Panc1 (cell line): ENCODE results near the gene RSPO4. TPM values are rescaled to one million over a fixed set of nuclear protein-coding genes. Genes with fewer than 3 reads are reported as not detected.

Experiments
- ATAC-seq: fragments of 200-7000 bp; cut with Tn5 transposase; 2 replicates; pipeline ENCODE4 v1.9.1; 2020; ENCODE audit warnings: mild to moderate bottlenecking, moderate library complexity
- BruUV-seq: library from RNA; stranded (reverse); fragments of 400-500 nt; replicated peaks from 2 replicates; lab custom pipeline; 2021; lab: Mats Ljungman, UMichigan
- CTCF ChIA-PET: fragments of 300-600 bp; sonication (Branson Sonifier 250); formaldehyde crosslinking; loops from one replicate; lab custom pipeline; 2022; ENCODE audit warnings: antibody characterized with exemption; lab: Charles Lee
- POLR2A ChIA-PET: fragments of 300-600 bp; sonication (Branson Sonifier 250); formaldehyde crosslinking; loops from one replicate; lab custom pipeline; 2022; ENCODE audit warnings: antibody characterized with exemption; lab: Charles Lee
- DNase-seq: peaks from one replicate; pipeline ENCODE4 v3.0.0-alpha.2; 2010; ENCODE audit warnings: low read depth, low spot score
- H3K27ac ChIP-seq: 2 replicates; pipeline ENCODE4 v1.5.1; 2011; ENCODE audit warnings: mild to moderate bottlenecking, low read length, inconsistent platforms
- H3K27me3 ChIP-seq: fragments of 200-500 bp; sonication (Bioruptor generic); 2 replicates; pipeline ENCODE4 v1.6.0; 2014; ENCODE audit warnings: low read length, inconsistent platforms; ENCODE audit not compliant: control insufficient read depth, insufficient read depth
- H3K36me3 ChIP-seq: fragments of 200-500 bp; sonication (Bioruptor generic); 2 replicates; pipeline ENCODE4 v1.5.1; 2014; ENCODE audit warnings: inconsistent platforms, mild to moderate bottlenecking, low read length, moderate library complexity; ENCODE audit not compliant: control insufficient read depth, insufficient read depth
- H3K4me1 ChIP-seq: 2 replicates; pipeline ENCODE4 v1.5.1; 2011; ENCODE audit warnings: inconsistent platforms, mild to moderate bottlenecking, low read length, moderate library complexity; ENCODE audit not compliant: control insufficient read depth, insufficient read depth
- H3K4me3 ChIP-seq, 2 experiments: 2 replicates each; pipeline ENCODE4 v1.5.1; 2011 to 2012; ENCODE audit warnings: low read depth in 2 of 2, low read length in 2 of 2, mild to moderate bottlenecking in 2 of 2, inconsistent platforms in 1 of 2, moderate library complexity in 1 of 2
- H3K9me3 ChIP-seq: fragments of 200-500 bp; sonication (Bioruptor generic); 2 replicates; pipeline ENCODE4 v1.5.1; 2014; ENCODE audit warnings: low read depth, mild to moderate bottlenecking, inconsistent platforms, low read length, moderate library complexity; ENCODE audit not compliant: control insufficient read depth, insufficient read depth
- POLR2AphosphoS5 ChIP-seq: IDR thresholded peaks from 2 replicates; pipeline ENCODE4 v1.6.1; 2012; ENCODE audit warnings: mild to moderate bottlenecking, low read depth, low read length, moderate library complexity
- SIN3A ChIP-seq: IDR thresholded peaks from 2 replicates; pipeline ENCODE4 v1.6.1; 2012; ENCODE audit warnings: low read depth, mild to moderate bottlenecking, low read length, moderate library complexity, borderline replicate concordance; ENCODE audit not compliant: insufficient read depth
- TCF7L2 ChIP-seq: IDR thresholded peaks from 2 replicates; pipeline ENCODE4 v1.6.1; 2011; ENCODE audit warnings: mild to moderate bottlenecking, low read depth, low read length, inconsistent platforms
- in situ Hi-C: cut with HindIII; loops from 2 replicates; pipeline ENCODE4 v1.10.0; 2016; ENCODE audit warnings: low sequenced_read_pairs, low pct_unique_long_range_greater_than_20kb
- intact Hi-C: fragments of 100-400 bp; cut with micrococcal nuclease; formaldehyde crosslinking; loops from one replicate; pipeline ENCODE4 v1.10.0; 2022; ENCODE audit not compliant: unreplicated experiment
- total RNA-seq: library from RNA; stranded (reverse); gene quantifications from one replicate; pipeline ENCODE4 v1.2.1, GENCODE V29; 2021; ENCODE audit not compliant: unreplicated experiment
- TF ChIP-seq, protein P1 (sequence below), 2 experiments: IDR thresholded peaks; 2 replicates each; pipeline ENCODE4 v1.6.1; 2011 to 2012; ENCODE audit warnings: low read depth in 2 of 2, control low read depth in 1 of 2, low read length in 1 of 2, mild to moderate bottlenecking in 1 of 2, moderate library complexity in 1 of 2; ENCODE audit not compliant: insufficient read depth in 1 of 2
- TF ChIP-seq, protein P2 (sequence below): fragments of 450-650 bp; IDR thresholded peaks from 2 replicates; pipeline ENCODE4 v1.5.1; 2017; ENCODE audit warnings: mild to moderate bottlenecking

RSPO4 gene
- total RNA-seq, 1 experiment from 2014 or later: 0.54 TPM

DNA sequence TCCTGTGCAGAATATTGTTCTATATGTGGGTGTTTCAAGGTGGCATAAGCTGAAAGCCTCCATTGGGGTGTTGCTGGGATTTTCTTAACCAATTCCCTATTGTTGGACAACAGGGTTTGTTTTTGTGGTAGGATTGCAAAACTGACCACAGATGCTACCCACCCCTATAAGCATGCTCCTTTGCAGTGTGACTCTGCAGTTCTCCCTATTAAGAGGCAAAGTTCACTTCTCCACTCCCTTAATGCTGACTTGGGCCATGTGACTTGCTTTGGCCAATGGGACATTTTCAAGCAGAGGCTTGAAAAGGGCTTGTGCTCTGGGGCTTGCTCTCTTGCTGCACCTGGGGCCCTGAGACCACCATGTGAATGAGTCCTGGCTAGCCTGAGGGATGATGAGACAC, 77.5 kb downstream of the RSPO4 start:
- no peak overlapping the region for H3K27ac ChIP-seq
- no peak overlapping the region for H3K4me3 ChIP-seq
- BruUV-seq: no TSS peak
- ATAC-seq: no peak
- H3K27me3 ChIP-seq: peaks cover 5% of the 10 kb centered on the region; the same call in 1 of the 2 replicates
- ChIA-PET CTCF (no interaction called here), POLR2A (no interaction called here)
- no peaks in the 10 kb centered on the region for H3K4me1 ChIP-seq
- intact Hi-C loops: no loop called here
- H3K36me3 ChIP-seq: no peaks in the 10 kb centered on the region
- H3K9me3 ChIP-seq: no peaks in the 10 kb centered on the region
- no peak for DNase-seq
- in situ Hi-C loops: no loop called here
- TF ChIP-seq POLR2AphosphoS5 (no peak), SIN3A (no peak), TCF7L2 (no peak)
- TF ChIP-seq, protein P1, sequence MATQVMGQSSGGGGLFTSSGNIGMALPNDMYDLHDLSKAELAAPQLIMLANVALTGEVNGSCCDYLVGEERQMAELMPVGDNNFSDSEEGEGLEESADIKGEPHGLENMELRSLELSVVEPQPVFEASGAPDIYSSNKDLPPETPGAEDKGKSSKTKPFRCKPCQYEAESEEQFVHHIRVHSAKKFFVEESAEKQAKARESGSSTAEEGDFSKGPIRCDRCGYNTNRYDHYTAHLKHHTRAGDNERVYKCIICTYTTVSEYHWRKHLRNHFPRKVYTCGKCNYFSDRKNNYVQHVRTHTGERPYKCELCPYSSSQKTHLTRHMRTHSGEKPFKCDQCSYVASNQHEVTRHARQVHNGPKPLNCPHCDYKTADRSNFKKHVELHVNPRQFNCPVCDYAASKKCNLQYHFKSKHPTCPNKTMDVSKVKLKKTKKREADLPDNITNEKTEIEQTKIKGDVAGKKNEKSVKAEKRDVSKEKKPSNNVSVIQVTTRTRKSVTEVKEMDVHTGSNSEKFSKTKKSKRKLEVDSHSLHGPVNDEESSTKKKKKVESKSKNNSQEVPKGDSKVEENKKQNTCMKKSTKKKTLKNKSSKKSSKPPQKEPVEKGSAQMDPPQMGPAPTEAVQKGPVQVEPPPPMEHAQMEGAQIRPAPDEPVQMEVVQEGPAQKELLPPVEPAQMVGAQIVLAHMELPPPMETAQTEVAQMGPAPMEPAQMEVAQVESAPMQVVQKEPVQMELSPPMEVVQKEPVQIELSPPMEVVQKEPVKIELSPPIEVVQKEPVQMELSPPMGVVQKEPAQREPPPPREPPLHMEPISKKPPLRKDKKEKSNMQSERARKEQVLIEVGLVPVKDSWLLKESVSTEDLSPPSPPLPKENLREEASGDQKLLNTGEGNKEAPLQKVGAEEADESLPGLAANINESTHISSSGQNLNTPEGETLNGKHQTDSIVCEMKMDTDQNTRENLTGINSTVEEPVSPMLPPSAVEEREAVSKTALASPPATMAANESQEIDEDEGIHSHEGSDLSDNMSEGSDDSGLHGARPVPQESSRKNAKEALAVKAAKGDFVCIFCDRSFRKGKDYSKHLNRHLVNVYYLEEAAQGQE (IDR thresholded peaks at IDR 0.05; ENCODE audit: insufficient read depth in 1 of 2, low read depth in 2 of 2, low read length in 1 of 2): no peak
- TF ChIP-seq, protein P2, sequence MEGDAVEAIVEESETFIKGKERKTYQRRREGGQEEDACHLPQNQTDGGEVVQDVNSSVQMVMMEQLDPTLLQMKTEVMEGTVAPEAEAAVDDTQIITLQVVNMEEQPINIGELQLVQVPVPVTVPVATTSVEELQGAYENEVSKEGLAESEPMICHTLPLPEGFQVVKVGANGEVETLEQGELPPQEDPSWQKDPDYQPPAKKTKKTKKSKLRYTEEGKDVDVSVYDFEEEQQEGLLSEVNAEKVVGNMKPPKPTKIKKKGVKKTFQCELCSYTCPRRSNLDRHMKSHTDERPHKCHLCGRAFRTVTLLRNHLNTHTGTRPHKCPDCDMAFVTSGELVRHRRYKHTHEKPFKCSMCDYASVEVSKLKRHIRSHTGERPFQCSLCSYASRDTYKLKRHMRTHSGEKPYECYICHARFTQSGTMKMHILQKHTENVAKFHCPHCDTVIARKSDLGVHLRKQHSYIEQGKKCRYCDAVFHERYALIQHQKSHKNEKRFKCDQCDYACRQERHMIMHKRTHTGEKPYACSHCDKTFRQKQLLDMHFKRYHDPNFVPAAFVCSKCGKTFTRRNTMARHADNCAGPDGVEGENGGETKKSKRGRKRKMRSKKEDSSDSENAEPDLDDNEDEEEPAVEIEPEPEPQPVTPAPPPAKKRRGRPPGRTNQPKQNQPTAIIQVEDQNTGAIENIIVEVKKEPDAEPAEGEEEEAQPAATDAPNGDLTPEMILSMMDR: no peak

DNA sequence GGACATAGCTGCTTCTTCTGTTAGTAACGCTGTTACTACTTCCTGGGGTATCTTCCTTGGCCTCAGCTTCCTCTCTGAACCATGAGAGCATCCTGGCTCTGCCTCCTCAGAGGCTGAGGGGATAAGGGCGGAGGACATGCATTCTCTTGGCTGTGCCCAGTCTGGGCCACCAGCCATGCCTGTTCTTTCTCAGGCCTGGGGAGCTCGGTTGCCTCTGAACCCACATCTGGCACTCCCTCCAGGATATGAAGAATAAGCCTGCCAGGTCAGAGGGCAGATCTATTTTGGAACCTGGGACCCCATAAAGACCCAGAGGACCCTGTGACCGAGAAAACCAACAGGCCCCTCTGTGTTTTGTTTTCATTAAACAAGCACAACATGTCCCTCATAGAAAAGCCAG, 79.3 kb downstream of the RSPO4 start:
- peaks cover 2% of the 10 kb centered on the region; the same call in 1 of the 2 replicates for H3K27me3 ChIP-seq
- POLR2A ChIA-PET: interaction anchor here (0.5 kb wide), 1 partner anchor 132 kb away, joined by 9 read pairs; no protein-coding TSS in a partner anchor
- in situ Hi-C loops (no loop called here), intact Hi-C loops (no loop called here)
- no peaks in the 10 kb centered on the region for H3K9me3 ChIP-seq
- no peak overlapping the region for H3K27ac ChIP-seq
- ATAC-seq (no peak), DNase-seq (no peak)
- no TSS peak for BruUV-seq
- TF ChIP-seq SIN3A: no peak
- no peak for TF ChIP-seq TCF7L2
- H3K36me3 ChIP-seq: no peaks in the 10 kb centered on the region
- CTCF ChIA-PET: no interaction called here
- H3K4me3 ChIP-seq: no peak overlapping the region
- no peaks in the 10 kb centered on the region for H3K4me1 ChIP-seq

DNA sequence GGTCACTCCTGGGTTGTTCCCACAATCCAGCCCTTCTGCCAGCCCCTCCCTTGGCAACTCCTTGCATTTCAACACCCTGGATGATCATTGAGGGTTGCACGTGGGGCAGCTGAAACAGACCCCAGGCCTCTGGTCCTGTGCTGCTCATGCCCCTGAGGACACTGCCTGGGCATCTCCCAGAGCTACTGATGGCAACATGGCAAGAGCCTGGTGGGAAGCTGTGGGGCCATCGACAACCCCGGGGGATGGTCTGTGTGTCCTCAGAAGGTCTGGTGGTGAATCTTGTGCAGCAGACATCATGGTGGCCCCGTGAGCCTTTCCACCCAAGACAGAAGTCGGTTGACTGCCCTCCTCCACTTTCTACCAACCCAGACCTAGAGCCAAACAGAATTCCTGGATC, 81.0 kb downstream of the RSPO4 start:
- Histone ChIP-seq H3K36me3 (no peaks in the 10 kb centered on the region), H3K4me1 (no peaks in the 10 kb centered on the region), H3K4me3 (no peak overlapping the region), H3K27ac (no peak overlapping the region), H3K27me3 (peaks cover 2% of the 10 kb centered on the region; the same call in 1 of the 2 replicates), H3K9me3 (no peaks in the 10 kb centered on the region)
- no TSS peak for BruUV-seq
- ATAC-seq (no peak), DNase-seq (no peak)
- in situ Hi-C loops (no loop called here), intact Hi-C loops (no loop called here)
- TF ChIP-seq, protein P1 (IDR thresholded peaks at IDR 0.05; ENCODE audit: insufficient read depth in 1 of 2, low read depth in 2 of 2, low read length in 1 of 2): no peak
- TF ChIP-seq POLR2AphosphoS5: no peak
- CTCF ChIA-PET: no interaction called here
- POLR2A ChIA-PET: no interaction called here
